Metanephros (tissue), 1 donor: ENCODE data around the gene RHBDD2. TPM values are rescaled to one million over a fixed set of nuclear protein-coding genes. Genes with fewer than 3 reads are reported as not detected.

Source experiments
- total RNA-seq: library from RNA; depleted of rRNA; stranded (reverse); fragments of >200 nt; gene quantifications from one replicate; pipeline ENCODE4 v1.2.3, GENCODE V29; 2014

RHBDD2 gene
- 31.4 TPM for total RNA-seq

DNA sequence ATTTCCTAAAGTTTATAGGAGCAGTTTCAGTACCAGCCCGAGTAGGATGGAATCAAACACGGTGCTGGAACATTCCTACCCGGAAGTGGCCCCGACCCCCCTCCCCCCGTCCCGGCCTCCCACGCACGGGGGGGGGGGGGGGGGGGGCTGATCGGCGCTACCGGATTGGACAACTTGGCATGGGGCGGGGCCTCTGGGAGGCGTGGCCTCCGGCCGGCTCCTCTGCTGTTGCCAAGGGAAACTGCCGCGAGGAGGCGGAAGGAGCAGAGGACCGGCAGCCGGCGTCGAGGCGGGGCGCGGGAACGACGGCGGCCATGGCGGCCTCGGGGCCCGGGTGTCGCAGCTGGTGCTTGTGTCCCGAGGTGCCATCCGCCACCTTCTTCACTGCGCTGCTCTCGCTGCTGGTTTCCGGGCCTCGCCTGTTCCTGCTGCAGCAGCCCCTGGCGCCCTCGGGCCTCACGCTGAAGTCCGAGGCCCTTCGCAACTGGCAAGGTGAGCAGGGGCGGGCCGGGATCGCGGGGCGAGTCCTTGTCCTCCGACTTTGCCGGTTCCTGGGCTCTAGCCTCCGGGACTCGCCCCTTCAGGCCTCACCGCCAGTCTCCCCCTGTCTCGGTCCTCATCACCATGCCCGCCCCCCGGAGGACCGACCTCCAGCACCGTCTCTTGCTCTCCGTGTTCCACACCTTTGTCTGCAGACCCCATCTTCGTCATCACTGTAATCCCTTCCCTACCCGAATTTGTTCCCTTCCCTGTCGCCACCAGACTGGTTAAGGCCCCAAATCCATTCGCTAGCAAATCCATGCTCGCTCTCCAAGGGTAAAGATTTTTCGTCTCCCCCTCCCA lies at the start of gene RHBDD2:
Gene RHBDD2 (plus strand): TSS at position 266 of the 843 bp plus-strand sequence. CDS start 49 bp downstream, at position 315.

GRCh38 chr7:75914655-75915415 lies 36.0 kb downstream of the RHBDD2 start, which contains the start of gene POR:
Gene POR (plus strand): TSS chr7:75915155. CDS start chr7:75954002, 38,847 bp downstream.

Other genes with a start within 250 kb of the RHBDD2 start
- 26.1 TPM for gene HIP1, start 140.1 kb upstream of the RHBDD2 start, total RNA-seq
- not detected for gene CCL26, start 106.8 kb upstream of the RHBDD2 start, total RNA-seq
- gene CCL24, start 65.2 kb upstream of the RHBDD2 start, total RNA-seq: 1.7 TPM
- gene POR, start 36.1 kb downstream of the RHBDD2 start, total RNA-seq: 59.2 TPM
- gene TMEM120A, start 115.6 kb downstream of the RHBDD2 start, total RNA-seq: 20.8 TPM
- gene STYXL1, start 169.0 kb downstream of the RHBDD2 start, total RNA-seq: 24.9 TPM
- 90.4 TPM for gene MDH2, start 169.1 kb downstream of the RHBDD2 start, total RNA-seq